GM21723 (cell line): ENCODE measurements around the gene SPANXC.
"Not testable (repeated sequence)": the region's sequence is repeated elsewhere in the genome, so short reads cannot be mapped to it uniquely, and the experiment has no call there.

Experiments
- ATAC-seq: cut with Tn5 transposase; IDR thresholded peaks from one replicate; pipeline ENCODE4 v1.9.1; 2021; ENCODE audit warnings: mild to moderate bottlenecking, moderate library complexity; ENCODE audit not compliant: unreplicated experiment

SPANXC gene

GRCh38 chrX:141242417-141242816, at the start of gene SPANXC:
Gene SPANXC, minus strand, starts transcription at chrX:141242517. Its CDS starts 60 bp downstream, at chrX:141242457.
- not testable (repeated sequence) for ATAC-seq

- ATAC-seq = no peak
Observed at GRCh38 chrX:141279476-141279875, 37.2 kb upstream of the SPANXC start.

- peak; percentile 66 for ATAC-seq
Observed at GRCh38 chrX:141278306-141278705, 36.0 kb upstream of the SPANXC start.

GRCh38 chrX:141258080-141258479, 15.8 kb upstream of the SPANXC start:
- ATAC-seq = no peak

GRCh38 chrX:141221611-141222010, 20.7 kb downstream of the SPANXC start:
- no peak for ATAC-seq

GRCh38 chrX:141220342-141221008, 21.8 kb downstream of the SPANXC start:
- ATAC-seq = no peak

GRCh38 chrX:141214196-141214595, 28.1 kb downstream of the SPANXC start:
- ATAC-seq = no peak

GRCh38 chrX:141201962-141202361, 40.4 kb downstream of the SPANXC start:
- no peak for ATAC-seq
